NCI-H2029 (cell line): ENCODE data around the gene IPPK.

Experiments used
- DNase-seq: peaks from one replicate; lab custom pipeline; 2025; lab: John Stamatoyannopoulos, UW

IPPK gene

GRCh38 chr9:92669890-92670708 lies at the start of gene IPPK:
Gene IPPK, minus strand, starts transcription at chr9:92670131. Its CDS starts 143 bp downstream, at chr9:92669988.
- DNase-seq, result peak; percentile 99

GRCh38 chr9:92719028-92719647 lies 49.2 kb upstream of the IPPK start:
- DNase-seq, result no peak

- DNase-seq, result no peak
These were observed 48.4 kb upstream of the IPPK start for GRCh38 chr9:92718086-92719001.

- no peak for DNase-seq
These were observed 47.5 kb upstream of the IPPK start for GRCh38 chr9:92717201-92718085.

GRCh38 chr9:92716557-92716956 lies 46.6 kb upstream of the IPPK start:
- DNase-seq, result peak; percentile 35

- DNase-seq, result no peak
These were observed 45.7 kb upstream of the IPPK start for GRCh38 chr9:92715488-92716231.

- DNase-seq, result no peak
These were observed 45.0 kb upstream of the IPPK start for GRCh38 chr9:92714787-92715487.

GRCh38 chr9:92714016-92714415 lies 44.1 kb upstream of the IPPK start:
- DNase-seq, result no peak

- no peak for DNase-seq
These were observed 43.6 kb upstream of the IPPK start for GRCh38 chr9:92713528-92713927.

- DNase-seq, result no peak
These were observed 42.8 kb upstream of the IPPK start for GRCh38 chr9:92712767-92713166.

- no peak for DNase-seq
These were observed 41.9 kb upstream of the IPPK start for GRCh38 chr9:92711844-92712243.

- no peak for DNase-seq
These were observed 41.2 kb upstream of the IPPK start for GRCh38 chr9:92711146-92711545.

GRCh38 chr9:92710368-92710767 lies 40.4 kb upstream of the IPPK start:
- DNase-seq, result no peak

GRCh38 chr9:92709954-92710353 lies 40.0 kb upstream of the IPPK start:
- DNase-seq, result no peak

GRCh38 chr9:92709240-92709639 lies 39.3 kb upstream of the IPPK start:
- no peak for DNase-seq

GRCh38 chr9:92707530-92707929 lies 37.6 kb upstream of the IPPK start:
- DNase-seq, result no peak

- DNase-seq, result peak; percentile 6
These were observed 36.4 kb upstream of the IPPK start for GRCh38 chr9:92706218-92706940.

- no peak for DNase-seq
These were observed 34.6 kb upstream of the IPPK start for GRCh38 chr9:92704528-92704927.

GRCh38 chr9:92696619-92697018 lies 26.7 kb upstream of the IPPK start:
- DNase-seq, result no peak
